Stimulated activated CD8-positive, alpha-beta memory T cell treated with anti-CD3 and anti-CD28 coated beads, Interleukin-7, amount 100 ng/mL, for 24 hours (primary cell): ENCODE results near the gene SH3BP5.

Experiments used
- DNase-seq: peaks from one replicate; pipeline ENCODE4 v3.0.0-alpha.2; 2020; ENCODE audit warnings: low read depth

Gene SH3BP5

GRCh38 chr3:15325228-15325627 lies 7.2 kb downstream of the SH3BP5 start:
- no peak for DNase-seq

- DNase-seq: no peak
These were observed 8.0 kb downstream of the SH3BP5 start for GRCh38 chr3:15324379-15324808.

GRCh38 chr3:15323063-15323462 lies 9.3 kb downstream of the SH3BP5 start:
- no peak for DNase-seq

GRCh38 chr3:15321349-15321748 lies 11.0 kb downstream of the SH3BP5 start:
- no peak for DNase-seq

- DNase-seq: no peak
These were observed 12.8 kb downstream of the SH3BP5 start for GRCh38 chr3:15319575-15319974.

GRCh38 chr3:15319136-15319535 lies 13.2 kb downstream of the SH3BP5 start:
- no peak for DNase-seq

GRCh38 chr3:15318661-15319060 lies 13.7 kb downstream of the SH3BP5 start:
- DNase-seq: no peak

GRCh38 chr3:15316998-15317435 lies 15.4 kb downstream of the SH3BP5 start:
- no peak for DNase-seq

- no peak for DNase-seq
These were observed 17.4 kb downstream of the SH3BP5 start for GRCh38 chr3:15315003-15315402.

GRCh38 chr3:15314276-15314675 lies 18.1 kb downstream of the SH3BP5 start:
- DNase-seq: no peak

- no peak for DNase-seq
These were observed 18.9 kb downstream of the SH3BP5 start for GRCh38 chr3:15313461-15313860.

GRCh38 chr3:15312550-15312949 lies 19.8 kb downstream of the SH3BP5 start:
- DNase-seq: no peak

GRCh38 chr3:15310491-15311370 lies 21.7 kb downstream of the SH3BP5 start:
- no peak for DNase-seq

GRCh38 chr3:15309662-15310335 lies 22.6 kb downstream of the SH3BP5 start:
- DNase-seq: no peak

- no peak for DNase-seq
These were observed 24.8 kb downstream of the SH3BP5 start for GRCh38 chr3:15307580-15307979.

- no peak for DNase-seq
These were observed 25.4 kb downstream of the SH3BP5 start for GRCh38 chr3:15306979-15307359.

- DNase-seq: no peak
These were observed 27.0 kb downstream of the SH3BP5 start for GRCh38 chr3:15305359-15305844.

- DNase-seq: no peak
These were observed 28.7 kb downstream of the SH3BP5 start for GRCh38 chr3:15303728-15304127.

- DNase-seq: no peak
These were observed 29.2 kb downstream of the SH3BP5 start for GRCh38 chr3:15303216-15303615.

GRCh38 chr3:15301761-15302160 lies 30.6 kb downstream of the SH3BP5 start:
- no peak for DNase-seq

GRCh38 chr3:15300323-15301078 lies 31.9 kb downstream of the SH3BP5 start:
- no peak for DNase-seq

GRCh38 chr3:15299036-15299435 lies 33.4 kb downstream of the SH3BP5 start:
- no peak for DNase-seq
